UCSD-AML1 (cell line): ENCODE measurements around the gene SPATA9.

ENCODE experiments used
- DNase-seq: peaks from one replicate; lab custom pipeline; 2025; ENCODE audit not compliant: unreplicated experiment; lab: John Stamatoyannopoulos, UW

SPATA9 gene

GRCh38 chr5:95682891-95683290, at the start of gene SPATA9:
Gene SPATA9 (minus strand): TSS chr5:95682991. CDS start chr5:95682854, 137 bp downstream.
- DNase-seq, result no peak

DNA sequence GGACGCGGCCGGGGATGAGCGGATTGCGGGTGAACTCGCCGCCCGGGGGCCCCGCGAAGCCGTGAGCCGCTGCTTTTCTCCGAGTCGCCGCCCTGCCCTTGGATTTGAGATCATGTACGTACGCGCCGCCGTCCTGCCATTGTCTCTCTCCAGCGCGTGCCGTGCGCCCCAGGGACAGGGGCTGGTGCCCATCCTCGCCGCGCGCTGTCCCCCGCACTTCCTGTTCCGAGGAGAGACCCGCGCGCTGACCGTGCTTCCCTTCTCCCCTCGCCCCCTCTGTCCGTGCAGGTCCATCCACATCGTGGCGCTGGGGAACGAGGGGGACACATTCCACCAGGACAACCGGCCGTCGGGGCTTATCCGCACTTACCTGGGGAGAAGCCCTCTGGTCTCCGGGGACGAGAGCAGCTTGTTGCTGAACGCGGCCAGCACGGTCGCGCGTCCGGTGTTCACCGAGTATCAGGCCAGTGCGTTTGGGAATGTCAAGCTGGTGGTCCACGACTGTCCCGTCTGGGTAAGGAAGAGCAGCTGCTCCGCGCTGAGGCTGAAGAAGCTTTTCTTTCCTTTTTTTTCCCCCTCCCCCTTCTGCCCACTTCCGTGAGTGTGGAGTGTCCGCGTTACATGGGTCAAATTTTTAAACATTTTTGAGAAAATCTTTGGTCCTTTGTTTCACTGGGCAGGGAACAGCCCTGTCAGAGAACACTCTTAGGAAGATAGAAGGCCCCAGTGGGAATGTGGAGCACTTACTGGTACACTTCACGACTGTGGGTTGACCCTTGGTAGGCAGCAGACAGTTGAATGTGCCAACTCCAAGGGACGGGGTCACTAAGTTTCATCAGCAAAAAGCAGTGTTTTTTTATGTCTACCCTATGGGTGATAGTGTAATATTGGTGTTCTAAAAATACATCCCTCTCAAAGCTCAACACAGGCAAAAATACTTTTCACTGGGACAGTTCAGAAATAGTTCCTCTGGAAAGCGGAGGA, 49.1 kb upstream of the SPATA9 start:
- DNase-seq, result peak; percentile 50

- DNase-seq, result peak; percentile 71
Measured at GRCh38 chr5:95730730-95731570, 48.2 kb upstream of the SPATA9 start, which contains the start of gene RHOBTB3. Gene RHOBTB3 (plus strand): TSS chr5:95731336. CDS start chr5:95731683, 347 bp downstream.

- DNase-seq, result no peak
Measured at GRCh38 chr5:95730011-95730700, 47.4 kb upstream of the SPATA9 start.

DNA sequence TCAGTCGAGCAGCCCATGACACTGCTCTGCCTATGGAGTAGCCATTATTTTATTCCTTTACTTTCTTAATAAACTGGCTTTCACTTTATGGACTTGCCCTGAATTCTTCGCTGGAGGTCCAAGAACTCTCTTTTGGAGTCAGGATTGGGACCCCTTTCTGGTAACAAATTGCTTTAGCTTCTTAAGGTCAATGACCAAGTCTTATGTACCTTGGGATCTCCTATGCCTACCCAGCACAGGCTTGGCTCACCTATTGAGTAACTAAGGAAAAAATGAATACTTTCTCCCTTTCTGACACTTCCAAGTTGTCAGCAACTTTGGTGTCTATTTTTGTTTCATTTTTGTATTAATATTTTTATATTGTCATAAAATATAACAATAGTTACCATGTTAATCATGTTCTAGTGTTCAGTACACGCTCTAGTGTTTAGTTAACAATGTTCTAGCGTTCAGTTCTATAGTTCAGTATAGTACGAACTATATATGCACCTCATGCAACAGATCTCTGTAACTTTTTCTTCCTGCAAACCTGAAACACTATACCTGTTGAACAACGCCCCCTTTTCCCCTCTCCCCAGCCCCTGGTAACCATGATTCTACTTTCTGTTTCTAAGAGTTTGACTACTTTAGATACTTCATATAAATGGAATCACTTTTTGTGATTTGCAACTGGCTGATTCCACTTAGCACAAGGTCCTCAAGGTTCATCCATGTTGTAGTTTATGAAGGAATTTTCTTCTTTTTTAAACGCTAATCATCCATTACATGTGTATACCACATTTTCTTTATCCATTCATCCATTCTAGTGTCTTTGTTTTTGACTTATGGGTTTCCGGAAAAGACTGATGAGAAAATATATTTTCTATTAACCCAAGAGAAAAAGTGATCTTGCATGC, 46.6 kb upstream of the SPATA9 start:
- DNase-seq, result no peak

DNA sequence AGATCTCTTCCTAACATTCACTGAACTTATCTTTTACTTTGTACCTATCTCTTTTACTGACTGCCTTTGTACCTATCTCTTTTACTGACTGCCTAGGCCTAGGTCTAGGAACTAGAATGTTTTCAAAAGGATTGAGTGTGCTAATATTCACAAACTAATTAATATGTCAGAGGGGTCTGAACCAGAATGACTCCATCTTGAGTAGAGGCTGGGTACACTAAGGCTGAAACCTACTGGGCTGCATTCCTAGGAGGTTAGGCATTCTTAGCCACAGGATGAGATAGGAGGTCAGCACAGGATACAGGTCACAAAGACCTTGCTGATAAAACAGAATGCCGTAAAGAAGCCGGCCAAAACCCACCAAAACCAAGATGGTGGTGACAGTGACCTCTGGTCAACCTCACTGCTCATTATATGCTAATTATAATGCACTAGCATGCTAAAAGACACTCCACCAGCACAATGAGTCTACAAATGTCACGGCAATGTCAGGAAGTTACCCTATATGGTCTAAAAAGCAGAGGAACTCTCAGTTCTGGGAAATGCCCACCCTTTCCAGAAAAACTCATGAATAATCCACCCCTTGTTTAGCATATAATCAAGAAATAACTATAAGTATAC, 45.8 kb upstream of the SPATA9 start:
- no peak for DNase-seq

DNA sequence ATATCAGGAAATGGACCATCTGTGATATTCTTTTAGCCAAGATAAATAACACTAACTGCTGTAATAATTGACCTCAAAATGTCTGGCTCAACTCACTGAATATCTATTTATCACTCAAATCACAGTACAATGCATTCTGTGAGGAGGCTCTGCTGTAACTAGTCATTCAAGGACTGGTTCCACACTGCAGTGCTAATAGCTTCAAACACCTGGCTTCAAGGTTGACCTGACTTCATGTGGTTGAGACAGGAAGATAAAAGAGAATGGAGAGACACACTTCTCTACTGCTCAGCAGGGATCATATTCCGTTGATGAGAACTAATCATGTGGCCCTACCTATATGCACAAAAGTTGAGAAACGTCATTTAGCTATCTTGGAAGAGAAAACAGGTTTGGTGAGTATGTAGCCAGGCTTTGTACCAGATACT, 45.0 kb upstream of the SPATA9 start:
- DNase-seq, result no peak

DNA sequence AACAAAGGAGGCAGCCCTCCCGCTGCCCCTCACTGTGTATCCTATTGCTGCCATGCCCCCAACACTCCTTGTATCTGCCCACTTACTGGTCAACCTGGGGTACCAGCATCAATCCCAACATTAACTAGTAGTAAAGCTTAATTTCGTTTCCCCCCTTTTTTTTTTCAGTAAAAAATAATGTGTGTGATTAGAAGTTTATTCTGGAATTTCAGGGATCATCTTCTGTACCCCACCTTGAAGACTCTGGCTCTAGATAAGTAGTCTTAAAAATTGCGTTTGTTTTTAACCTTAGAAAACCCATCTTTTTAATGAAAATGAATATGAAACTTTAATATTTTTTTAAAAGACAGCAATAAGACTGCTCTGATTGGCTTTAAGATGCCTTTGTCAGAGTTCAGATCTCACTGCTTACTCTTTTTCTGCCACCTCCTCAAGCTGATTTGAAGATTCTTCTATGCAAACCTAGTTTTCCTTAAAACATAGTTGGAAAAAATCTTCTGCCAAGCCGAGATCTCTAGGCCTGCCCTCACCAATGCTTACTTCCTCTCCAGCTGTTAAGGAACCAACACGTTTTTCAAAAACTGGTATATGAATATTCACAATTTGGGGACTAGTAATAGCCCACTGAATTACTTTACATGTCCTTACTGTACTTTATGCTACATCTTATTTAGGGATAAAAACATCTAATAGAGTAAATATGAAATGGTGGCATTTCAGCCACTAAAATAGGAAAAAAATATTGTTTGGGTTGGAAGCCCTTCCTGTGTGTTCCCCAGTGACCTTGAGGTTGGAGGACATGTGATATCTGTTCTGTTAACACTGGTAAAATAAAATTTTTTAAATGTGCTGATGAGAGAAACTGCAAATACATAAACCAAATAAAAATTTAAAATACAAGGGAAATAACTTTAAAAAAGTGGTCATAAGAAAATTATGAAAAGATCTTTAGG, 44.3 kb upstream of the SPATA9 start:
- no peak for DNase-seq

DNA sequence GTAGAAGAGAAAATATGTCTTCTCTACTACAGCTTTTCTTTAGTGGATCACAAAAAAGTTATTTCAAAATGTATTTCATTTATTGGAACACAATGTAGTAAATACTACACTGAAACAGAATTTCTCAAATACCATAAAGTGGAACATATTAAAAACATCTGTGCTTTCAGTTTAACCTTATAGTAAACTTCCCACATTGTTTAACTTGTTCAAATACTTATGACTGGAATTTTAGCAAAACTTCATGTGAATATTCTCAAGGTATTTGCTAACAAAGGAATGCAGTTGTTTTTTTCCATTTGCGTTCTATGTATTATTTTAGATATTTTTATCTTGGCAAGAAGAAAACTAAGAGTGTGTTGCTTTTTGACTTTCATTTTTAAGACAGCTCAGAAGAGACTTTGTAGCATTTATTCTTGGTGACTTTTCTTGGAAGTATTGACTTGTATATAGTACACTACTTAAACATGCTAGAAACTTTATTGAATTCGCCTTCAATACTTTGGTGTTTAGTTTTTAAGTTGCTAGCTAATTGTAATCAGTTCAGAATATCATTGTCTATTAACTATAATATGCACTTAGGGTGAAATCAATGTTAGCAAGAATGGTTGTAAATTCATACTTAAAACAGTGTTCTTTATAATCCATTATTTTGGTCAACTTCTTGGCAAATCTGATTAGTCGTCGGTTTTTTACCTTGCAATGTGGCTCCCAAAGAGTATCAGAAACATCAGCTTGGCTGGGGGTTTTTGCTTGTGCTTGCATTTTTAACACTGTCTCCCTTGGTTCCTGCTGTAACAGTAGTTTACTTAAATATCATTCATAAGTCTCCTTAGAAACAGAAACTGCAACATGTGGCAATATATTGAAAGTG, 43.4 kb upstream of the SPATA9 start:
- no peak for DNase-seq

- DNase-seq, result no peak
Measured at GRCh38 chr5:95725071-95725820, 42.5 kb upstream of the SPATA9 start.

DNA sequence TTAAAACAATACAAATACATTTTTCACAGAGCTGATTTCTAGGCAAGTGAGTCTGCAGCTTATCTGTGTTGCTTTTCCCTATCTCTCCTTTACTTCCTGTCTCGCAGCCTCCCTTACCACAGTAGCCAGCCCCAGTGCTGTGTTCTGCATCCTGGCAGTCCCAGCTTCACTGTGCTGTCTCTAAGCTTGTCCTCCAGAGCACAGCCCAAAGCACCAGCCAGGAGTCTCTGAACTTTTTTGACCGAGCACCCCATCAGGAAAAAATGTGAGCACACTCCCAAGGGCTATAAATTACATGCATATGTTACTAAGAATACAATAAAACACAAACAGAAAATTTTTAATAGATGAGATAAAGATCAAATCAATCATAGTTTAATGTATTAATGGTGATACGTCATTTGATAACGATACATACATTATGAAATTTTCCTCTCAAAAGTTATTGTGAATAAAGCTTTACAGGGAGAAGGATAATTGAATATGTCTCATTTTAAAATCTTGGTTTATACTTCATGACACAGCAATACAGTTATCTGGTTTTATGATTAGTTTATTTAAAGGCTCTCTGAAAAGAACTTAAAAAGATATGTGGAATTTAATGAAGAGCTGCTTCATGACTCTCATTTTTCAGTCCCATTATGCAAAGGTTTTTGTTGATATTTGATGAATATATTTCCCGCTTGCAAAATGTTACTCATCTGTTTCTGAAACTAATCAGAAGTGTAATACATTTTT, 41.0 kb upstream of the SPATA9 start:
- DNase-seq, result peak; percentile 47

DNA sequence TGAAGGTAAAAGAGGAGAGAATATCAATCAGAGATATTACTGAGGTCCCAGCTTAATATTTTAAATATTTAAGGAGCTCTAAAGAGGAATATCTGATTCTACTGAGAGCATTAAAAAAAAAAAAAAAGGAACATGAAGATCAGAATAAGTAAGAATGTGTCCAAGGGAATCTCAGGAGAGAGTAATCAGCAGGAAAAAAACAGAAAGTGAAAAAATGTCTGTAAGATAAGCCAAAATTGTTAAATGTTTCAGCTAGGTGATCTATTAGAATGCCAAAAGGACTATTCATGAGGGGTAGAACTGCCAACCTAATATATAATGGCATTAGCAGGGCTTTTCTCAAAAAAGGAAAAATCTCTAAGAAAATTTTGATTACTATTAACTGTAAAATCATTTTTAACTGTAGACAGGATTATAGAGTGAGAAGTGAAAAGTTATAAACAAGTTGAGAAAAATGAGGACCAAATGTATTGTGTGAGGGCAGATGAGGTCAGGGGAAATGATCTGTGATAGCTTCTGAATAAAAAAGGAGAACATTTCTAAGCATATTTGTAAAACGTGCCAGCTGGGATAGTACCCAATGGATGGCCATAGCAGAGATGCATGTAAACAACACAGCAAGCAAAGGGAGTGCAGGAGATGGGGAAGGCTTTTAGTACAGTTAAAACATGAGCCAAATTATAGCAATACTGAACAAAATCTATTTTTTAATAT, 38.9 kb upstream of the SPATA9 start:
- no peak for DNase-seq

DNA sequence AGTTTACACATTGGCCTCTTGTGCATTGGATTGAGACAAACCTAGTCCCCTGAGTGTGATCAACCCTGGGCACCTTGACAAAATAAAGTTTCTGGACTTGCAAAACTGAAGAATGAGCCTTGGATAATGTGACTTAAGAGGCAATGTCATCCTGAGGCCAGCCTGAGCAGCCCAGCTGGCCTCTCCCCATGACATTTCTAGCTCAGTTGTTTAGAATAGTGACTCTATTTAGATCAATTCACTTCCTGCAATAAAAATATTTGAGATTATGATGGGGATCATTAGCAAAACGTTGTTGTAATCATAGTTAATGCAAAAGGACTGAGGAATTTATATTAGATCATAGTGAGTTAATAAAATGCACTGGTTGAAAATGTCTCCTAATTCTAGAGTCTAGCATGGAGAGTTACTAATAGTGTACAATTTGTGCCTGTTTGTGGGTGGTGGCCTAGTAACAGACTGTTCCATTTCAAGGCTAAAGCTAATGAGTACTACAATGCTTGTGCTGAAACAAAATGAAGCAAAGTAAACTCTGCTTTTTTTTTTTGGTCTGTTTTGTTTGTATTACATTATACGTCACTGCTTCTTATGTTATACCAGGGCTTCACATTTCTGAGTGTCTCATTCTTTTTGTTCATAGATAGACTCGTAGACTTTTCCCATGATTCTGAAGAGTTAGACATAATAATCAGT, 37.4 kb upstream of the SPATA9 start:
- DNase-seq, result no peak

DNA sequence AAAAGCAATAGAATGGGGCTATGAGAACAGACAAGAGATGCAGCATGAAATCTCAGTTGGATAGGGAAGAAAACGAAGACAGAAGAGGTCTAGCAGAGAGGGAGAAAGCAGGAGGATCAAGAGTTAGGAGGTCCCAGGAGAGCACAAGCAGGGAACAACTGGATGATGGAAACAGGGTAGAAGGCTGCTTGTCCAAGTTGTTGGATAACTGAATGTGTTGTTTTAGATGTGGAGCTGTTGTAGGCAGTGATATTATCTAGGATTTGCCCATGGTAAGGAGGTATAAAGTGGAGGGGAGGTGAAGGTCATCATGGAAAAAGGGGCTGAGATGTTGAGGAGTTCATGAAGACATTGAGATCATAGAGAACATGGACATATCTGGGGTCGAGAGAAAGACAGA, 35.9 kb upstream of the SPATA9 start:
- no peak for DNase-seq

DNA sequence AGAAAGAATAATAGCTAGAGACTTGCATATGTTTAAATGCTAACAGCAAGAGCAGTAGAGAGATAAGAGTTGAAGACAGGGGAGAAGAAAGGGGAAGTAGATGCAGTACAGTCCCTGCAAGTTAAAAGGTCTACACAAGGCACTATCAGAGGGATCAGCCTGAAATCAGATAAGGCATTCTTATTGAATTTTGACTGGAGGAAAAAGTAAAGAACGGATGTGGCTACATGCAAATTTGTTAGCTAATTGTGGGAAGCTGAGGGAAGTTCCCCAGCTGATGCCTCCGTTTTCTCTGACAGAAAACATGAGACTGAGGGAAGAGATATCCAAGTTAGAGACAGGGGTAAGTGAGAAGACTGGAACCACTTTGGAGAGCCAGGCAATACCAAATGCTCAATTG, 35.4 kb upstream of the SPATA9 start:
- DNase-seq, result peak; percentile 14
